ENCODE measurements around the gene TSPAN18.

TSPAN18 gene

DNA sequence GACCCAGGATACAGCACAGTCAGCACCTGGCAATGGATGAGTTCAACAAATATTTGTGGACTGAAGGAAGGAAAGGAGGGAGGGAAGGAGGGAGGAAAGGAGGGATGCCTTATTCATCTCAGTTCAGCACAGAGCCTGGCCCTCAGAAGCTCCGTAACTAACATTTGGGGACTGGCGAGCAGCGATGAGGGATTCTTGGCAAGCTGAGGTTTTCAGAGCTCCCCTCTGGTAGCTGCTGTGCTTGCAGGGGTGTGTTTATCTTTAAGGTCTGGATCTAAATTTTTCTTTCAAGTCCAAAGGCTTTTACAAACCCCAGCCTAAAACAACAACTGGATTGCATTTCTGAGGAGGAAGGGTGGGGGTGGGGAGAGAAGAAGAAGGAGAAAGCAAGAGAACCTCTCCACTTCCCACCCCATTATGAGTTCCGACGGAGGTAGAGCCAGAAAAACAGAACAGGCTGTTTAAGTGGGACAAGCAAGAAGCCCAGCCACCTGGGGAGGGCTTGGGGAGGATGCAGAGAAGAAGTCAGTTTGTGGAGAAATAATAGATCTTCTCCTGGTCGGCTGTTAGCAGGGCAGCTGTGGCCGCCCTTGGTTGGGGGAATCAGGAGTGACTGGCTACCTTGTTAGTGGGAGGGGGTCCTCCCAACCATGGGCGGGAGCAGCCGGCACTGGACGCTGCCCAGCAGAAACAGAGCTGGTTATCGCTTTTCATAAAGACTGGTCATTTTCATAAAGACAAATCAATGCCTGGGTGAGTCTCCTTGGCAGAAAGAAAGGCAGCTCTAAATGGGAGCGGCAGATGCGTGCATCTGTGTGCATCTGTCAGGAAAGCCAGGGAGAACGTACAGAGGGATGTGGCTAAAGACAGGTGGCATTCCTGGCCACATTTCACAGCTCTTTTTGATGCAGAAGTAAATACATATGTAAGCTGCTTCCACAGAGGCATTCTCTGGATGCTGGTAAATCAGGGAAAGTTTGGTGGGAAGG, 78.0 kb downstream of the TSPAN18 start:
- no peak for DNase-seq

DNA sequence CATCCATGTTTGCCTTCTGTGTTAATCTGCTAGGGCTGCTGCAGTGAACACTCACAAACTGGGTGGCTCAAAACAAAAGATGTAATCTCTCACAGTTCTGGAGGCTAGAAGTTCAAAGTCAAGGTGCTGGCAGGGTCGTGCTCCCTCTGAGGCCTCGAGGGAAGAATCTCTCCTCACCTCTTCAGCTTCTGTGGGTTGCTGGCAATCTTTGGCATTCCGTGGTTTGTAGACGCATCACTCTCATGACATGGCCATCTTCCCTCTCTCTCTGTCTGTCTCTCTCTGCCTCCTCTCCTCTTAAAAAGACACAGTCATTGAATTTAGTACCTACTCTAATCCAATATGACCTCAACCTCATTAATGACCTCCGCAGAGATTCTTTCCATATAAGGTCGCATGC, 78.8 kb downstream of the TSPAN18 start:
- no peak for DNase-seq

- no peak for DNase-seq
These were observed 81.4 kb downstream of the TSPAN18 start for GRCh38 chr11:44808053-44808753.

GRCh38 chr11:44809283-44809682, 82.5 kb downstream of the TSPAN18 start:
- DNase-seq, result no peak

DNA sequence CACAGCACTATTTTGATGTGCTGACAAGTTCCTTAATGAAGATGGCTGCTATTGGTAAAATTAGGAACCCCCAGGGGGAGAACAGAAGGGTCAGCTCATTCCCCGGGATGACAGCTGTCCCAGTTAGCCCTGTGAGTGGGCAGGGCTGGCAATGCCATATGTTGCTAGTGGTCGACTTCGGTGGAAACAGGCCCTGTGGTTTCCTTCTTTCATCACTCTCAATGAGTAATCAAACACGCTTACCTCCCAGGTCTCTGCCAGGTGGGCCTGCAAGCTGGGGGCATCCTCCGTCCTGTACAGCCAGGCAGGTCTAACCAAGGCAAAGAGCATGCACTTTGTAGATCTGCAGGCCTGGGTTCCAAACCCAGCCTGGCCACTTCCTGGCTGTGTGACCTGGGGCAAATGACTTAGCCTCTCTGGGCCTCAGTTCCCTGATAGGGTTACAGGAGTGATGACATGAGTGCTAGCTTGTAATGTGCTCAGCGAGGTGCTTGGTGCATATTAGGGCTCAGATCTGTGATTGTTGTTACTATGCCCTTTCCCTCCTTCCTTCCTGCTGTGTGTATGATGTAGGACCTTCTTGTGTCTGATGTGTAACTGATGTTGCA, 85.2 kb downstream of the TSPAN18 start:
- DNase-seq, result no peak

DNA sequence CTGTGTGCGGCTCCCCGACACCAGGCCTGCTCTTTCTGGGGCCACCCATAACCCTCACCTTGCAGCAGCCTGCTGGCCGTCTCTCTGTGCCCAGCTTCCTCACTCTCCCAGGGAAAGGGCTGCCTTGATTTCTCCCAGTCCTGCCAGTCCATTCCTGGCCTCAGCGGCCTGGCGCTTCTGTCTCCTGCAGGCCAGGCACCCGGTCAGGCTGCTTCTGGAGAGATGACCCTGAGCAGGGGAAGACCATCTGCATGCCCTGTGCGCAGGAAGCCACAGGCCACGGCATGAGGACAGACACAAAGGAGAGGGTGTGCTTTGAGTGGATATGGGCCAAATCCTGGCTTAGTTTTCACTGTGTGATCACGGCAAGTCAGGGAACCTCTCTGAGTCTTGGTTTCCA, 86.2 kb downstream of the TSPAN18 start:
- DNase-seq, result no peak

- DNase-seq, result no peak
These were observed 86.6 kb downstream of the TSPAN18 start for GRCh38 chr11:44813401-44813800.

DNA sequence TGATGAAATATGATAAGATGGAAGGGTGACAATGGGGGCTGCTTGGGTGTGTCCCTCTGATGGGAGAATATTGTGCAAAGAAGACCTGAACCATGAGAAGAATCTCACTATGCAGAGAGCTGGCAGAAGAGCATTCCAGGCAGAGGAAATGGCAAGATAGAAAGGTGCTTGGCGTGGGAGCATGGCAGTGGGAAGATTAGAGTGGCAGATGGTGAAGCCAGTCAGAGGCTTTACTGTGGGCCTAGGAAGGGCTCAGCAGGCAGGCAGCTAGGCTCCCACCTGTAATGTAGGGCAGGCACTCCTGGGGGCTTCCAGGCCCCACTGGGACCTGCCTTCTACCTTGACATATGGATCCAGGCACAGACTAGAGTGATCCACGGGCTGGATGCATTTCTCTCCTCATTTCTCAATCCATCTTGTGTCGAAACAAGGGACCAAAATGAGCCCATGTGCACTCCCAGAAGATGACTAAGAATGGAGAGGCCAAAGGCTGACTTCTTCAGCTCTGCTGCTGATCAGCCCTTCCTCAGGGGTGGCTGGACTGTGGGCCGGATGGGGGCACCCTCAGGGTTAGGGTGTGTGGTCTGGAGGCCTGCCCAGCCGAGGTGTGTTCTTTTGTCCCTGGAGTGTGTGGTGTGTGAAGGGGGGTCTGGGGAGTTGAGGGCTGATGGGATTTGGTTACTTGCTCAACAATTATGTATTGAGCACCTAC, 88.3 kb downstream of the TSPAN18 start:
- DNase-seq, result peak; percentile 17 to 31

GRCh38 chr11:44815917-44816456, 89.2 kb downstream of the TSPAN18 start:
- DNase-seq, result no peak

- DNase-seq, result no peak
These were observed 90.0 kb downstream of the TSPAN18 start for GRCh38 chr11:44816761-44817160.

- DNase-seq, result no peak
These were observed 90.6 kb downstream of the TSPAN18 start for GRCh38 chr11:44817207-44817949.

DNA sequence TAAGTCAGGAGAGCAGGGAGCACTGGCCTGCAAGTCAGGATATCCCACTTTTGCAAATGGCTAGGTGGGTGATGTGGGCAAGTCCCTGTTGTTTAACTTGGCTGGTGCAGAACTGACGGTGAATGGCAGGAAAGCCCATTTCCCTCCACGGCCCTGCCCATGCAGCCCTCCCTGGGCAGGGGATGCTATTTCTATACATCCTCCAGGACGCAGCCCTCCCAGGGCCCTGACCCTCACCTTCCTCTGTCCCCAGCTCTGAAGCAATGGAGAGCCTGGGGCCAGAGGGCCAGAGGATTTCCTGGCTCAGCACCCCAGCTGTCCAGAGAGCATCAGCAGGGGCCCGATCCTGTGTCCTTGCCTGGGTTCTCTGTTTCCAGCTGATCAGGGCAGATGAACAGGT, 91.3 kb downstream of the TSPAN18 start:
- no peak for DNase-seq

GRCh38 chr11:44819346-44819745, 92.6 kb downstream of the TSPAN18 start:
- no peak for DNase-seq

DNA sequence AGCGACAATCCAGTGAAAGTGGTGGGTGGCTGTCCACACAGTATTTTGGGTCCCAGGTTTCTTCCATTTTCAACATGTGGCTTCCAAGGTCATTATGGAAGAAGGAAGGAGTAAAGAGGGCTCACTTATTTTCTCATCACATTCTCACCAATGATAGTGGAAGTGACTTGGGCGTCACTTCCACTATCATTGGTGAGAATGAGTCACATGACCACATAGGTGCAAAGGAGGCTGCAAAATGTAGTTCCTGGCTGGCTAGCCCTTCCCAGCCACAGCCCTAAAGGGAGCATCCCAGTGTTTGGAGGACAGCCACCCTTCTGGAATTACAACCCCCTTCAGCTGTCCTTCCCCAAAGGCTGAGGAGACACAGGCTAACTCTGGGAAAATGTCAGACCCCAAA, 95.6 kb downstream of the TSPAN18 start:
- DNase-seq, result no peak

DNA sequence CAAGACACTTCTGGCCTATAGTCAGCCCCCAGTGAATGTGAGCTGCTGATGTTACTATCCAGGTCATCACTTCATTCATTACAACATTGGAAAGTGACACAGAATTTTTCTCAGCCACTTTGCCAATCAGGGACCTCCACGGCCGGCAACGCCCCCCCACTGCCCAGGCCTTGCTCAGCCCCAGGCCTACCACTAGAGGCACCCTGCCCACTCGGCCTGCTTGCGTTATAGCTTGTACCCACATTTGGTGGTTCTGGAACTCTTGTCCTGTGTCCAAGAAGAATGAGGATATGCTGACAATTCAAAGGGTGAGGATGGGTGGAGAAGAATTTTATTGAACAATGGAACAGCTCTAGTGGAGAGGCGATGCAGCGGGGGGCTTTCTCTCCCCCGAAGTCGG, 96.2 kb downstream of the TSPAN18 start:
- no peak for DNase-seq

GRCh38 chr11:44823868-44824267, 97.1 kb downstream of the TSPAN18 start:
- no peak for DNase-seq

GRCh38 chr11:44824300-44824704, 97.5 kb downstream of the TSPAN18 start:
- no peak for DNase-seq

- no peak for DNase-seq
These were observed 98.5 kb downstream of the TSPAN18 start for GRCh38 chr11:44825058-44825785.

DNA sequence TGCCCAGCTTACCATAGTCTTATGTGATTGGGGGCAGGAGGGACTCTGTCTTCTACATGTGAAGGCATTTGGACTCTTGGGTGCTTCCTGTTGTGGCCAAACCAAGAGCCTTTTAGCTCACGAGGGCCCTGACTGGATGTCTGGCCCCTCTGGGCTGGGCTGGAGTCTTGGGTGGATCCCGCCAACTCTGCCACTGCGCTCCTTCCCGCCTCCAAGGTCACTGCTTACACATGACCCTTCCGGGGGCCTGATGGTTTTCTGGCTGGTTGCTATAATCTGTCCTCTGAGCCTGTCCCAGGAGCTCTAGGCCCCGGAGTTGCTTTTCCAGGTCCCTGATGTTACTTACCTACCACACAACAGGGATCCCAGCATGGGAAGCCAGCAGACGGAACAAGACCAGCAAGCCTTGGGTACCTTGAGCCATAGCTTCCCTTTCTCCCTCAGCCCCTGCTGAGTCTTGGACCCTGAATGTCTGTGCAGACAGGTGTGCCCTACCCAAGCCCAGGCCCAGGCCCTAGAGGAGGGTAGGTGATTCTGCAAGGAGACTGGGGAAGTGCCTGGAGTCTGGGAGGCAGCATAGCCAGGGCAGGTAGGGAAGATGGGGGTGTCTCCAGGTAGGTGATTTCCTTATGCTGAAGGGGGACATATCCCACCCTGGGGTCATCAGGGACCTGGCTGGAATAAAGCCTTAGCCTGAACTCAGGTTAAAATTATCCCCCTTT, 100.3 kb downstream of the TSPAN18 start:
- no peak for DNase-seq

DNA sequence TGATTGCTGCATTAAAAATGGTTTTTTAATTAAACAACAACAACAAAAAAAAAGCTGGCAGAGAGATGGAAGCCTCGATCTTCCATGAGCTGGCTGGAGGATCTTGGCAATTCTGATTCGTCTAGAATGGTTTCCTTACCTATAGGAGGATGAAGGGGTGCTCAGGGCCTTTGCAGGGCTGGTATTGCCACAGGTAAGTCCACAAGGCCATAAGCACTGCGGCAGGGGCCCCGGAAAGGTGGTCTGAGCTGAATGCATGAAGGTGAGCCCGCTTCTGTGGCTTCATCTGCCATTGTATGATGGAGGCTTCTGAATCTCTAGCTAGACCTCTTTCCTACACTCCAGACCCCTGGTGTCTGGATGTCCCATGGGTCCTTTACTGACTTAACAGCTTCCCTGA, 101.5 kb downstream of the TSPAN18 start:
- no peak for DNase-seq

DNA sequence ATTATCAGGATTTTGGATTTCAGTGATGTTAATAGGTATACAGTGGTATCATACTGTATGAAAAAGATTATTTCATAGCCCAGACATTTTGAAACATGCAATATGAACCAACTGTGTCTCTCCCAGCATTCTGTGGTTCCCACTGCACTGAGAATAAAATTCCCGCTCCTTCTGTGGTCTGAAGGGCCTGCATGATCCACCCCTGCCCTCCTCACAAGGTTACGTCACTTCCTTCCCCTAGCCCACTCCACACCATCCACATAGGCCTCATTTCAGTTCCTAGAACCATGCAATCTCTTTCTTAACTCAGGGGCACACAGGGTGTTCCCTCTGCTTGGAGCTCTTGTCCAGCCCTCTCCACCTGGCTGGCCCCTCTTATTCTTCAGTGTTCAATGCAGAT, 103.1 kb downstream of the TSPAN18 start:
- DNase-seq, result peak in 1 of 2 experiments; percentile 5
